COLO668 (cell line): ENCODE results near the gene HS6ST1.
A peak's percentile ranks its signal among the peaks of the same experiment; 100 is the strongest.

ENCODE experiments used
- DNase-seq: peaks from one replicate; lab custom pipeline; 2025; ENCODE audit not compliant: unreplicated experiment; lab: John Stamatoyannopoulos, UW

The HS6ST1 gene

DNA sequence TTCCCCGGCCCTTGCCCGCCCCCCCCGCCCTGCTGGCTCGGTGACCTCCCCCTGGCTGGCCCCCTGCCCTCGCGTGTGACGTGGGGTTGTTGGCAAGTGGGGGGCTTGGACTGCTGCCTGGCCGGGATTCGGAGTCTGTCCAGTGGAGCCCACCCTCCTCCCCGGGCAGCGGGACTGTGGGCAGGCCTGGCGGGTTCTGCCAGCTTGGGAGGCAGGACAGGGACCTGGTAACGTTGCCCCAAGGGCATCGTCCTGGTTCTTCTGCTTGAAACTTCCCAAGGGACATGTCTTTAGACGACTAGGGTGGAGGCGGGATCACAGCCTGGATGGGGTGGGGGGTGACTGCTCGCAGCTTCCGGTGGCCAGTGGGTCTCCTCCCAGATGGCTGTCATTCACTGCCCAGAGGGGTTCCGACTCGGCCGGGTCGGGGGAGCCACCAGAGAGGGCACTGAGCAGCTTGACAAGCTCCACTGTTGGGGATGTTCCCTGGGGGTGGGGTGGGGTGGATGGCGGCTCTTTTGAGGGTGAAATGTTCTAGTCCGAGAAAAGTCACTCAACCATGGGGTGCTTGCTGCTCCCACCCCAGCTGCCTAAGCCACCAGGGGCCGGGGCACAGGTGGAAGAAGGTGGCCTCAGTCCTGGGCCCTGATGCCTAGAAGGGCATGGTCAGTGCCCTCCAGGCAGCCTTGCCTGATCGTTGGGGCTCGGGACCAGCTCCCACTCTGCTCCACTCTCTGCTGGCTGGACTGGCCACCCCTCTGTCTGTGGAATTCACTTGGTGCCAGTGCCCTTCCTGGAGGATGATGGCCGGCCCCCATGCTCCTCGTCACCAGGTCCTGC, 4.3 kb upstream of the HS6ST1 start:
- DNase-seq: no peak

DNA sequence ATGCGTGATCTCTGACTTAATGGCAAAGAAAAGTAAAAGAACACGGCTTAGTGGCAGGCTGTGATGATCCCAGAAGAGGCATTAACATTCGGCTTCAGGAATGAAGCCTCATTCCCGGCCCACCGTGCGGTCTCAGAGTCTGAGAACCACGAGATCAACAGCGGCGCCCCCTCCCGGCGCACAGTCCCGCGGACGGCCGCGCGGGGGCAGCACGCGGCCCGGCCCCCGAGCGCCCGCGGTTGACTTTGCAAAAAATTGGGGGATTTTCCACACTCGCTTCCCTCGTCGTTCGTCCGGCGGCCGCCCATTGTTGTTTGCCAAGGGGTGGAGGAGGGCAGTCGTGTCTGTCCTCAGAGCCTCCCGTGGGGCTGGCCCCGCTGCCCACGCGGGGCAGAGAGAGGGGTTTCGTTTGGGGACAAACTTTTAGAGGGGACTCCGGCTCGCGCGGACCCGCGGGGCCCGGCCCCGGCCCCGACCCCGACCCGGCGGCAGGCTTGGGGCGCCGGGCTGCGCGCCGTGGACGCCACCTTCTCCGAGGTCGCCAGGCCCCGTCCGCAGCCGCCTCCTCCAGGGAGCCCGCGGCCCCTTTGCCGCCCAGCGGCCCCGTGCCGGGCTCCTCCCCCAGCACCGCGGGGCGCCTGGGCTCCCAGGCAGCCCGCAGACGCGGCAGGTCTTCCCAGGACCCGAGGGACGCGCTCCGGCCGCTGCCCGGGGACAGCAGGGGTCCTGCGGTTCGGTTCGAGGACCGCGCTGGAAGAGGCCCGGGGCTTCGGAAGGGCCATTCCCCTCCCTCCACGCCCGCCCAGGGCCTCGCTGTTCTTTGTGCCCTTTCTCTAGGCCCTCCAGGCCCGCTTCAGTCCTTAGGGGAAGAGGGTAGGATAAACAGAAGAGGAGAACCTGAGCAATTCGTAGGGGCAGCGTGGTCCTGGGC, 3.4 kb upstream of the HS6ST1 start:
- DNase-seq: peak; percentile 82

DNA sequence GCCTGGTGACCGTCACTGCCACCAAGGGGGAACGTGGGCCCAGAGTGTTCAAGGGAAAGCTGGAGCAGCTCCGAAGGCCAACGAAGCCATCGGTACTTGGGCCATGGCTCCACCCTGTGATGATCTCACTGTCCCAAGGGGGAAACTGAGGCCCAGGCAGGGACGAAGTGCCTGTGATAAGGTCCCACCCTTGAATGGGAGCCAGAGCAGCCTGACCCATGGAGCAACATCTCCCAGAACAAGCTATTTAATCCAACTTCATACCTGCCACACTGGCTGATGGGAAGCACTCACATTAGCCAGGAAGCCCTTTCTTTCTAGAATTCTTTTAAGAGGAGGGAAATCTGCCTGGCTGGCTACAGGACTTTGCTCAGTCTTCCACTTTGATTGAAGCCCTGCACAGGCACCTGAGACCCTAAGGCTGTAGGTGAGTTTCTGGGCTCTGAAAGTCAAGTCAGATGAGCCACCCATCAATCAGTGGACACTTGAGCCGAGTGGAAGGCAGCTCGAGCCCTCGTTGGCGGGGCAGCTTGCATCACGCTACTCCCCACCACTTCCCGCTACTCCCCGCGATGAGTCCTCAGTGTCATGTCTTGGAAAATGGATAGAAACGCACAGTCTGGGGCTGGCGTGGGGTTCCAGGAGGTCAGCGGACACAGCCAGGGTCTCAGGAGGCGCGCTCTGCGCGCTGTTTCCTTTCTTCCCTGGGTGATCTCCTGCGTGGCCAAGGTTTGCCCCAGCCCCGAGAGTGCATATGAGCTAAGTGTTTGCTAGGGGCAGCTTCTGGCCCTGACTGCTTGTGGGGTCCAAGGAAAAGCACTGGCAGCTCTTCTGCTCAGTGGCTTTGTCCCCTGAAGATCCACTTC, 2.5 kb upstream of the HS6ST1 start:
- no peak for DNase-seq

DNA sequence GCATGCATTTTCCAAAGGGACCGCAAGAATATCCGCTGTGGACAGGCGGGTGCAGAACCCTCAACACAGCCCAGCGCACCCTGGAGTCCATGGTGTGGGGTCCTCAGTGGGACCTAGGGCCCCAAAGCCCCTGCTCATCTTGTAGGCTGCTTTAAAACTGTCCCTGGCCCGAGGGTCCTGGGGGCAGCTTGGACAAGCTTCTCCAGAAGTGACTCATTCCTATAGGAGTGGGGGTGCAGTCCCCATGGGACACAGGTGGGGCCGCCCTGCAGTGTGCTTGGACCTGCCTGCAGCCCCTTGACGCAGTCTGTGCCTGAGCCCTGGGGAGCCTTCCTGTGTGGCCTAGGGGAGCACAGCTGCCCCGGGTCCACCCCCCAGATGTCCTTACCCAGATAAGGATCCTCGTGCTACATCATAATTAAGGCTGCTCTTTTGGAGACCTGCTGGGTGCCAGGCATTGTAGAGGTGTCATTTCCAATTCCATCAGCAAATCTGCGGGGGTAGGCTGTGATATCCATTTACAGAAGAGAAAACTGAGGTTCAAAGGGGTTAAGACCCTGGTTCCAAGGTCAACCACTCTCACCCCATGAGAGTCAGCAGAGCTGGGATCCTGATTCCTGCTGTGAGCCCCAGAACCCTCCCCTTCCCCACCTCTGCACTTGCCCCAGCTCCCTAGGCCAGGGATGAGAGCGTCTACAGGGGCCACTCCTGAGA, 1.7 kb upstream of the HS6ST1 start:
- DNase-seq: no peak

DNA sequence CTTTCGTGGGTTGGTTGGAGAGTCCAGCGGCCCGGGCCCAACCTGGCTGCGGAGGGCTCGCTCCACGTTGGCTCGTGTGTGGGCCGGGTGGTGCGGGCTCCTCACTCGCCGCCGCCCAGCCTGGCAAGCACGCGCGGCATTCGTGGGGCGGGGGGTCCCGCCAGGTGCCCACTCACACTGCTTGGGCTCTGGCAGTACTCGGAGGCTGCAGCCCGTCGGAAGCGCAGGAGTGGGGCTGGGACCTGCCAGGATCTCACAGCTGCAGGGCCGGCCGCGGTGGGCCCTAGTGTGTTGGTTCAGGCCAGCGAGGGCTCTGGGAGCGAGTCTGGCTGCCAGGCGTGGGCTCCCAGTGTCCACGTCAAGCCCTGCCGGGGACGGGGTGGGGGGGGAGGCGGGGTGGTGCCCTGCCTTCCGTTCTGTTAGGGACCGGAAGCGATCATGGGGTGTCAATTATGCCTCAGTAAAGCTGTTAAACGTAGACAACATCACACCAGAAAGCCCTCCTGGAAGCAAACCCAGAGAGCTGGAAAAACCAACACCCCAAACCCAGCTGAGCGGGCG, 1.0 kb upstream of the HS6ST1 start:
- no peak for DNase-seq

DNA sequence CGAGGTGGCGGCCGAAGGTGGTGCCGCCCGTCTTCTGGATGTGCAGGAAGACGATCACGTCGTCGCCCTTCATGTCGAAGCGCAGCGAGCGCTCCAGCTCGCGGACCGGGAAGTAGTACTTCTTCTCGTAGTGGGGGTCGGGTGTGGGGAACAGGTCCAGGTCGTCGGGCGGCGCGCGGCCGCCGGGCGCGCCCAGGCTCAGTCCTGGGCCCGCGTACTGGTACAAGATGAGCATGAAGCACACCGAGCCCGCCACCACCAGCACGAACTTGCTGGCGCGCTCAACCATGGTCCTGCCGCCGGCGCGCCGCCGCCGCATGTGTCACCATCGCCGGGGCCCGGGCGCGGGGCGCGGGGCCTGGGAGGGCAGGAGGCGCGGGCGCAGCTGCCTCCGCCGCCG, 423 bp downstream of the HS6ST1 start:
- peak; percentile 26 for DNase-seq

DNA sequence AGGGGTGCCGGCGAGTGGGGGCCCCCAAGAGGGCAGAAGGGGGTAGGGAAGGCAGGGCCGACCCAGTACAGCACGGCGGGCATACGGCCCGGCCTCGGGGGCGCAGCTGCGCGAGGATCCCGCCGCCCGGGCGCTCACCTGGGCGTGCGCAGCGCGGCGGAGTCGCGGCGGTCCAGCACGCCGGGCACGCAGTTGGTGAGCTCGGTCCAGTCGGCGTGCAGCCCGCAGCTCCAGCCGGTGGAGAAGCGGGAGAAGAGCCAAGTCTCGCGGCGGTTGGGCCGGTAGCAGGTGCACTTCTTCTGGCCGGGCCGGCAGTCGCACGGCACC, 806 bp downstream of the HS6ST1 start:
- DNase-seq: peak; percentile 49

DNA sequence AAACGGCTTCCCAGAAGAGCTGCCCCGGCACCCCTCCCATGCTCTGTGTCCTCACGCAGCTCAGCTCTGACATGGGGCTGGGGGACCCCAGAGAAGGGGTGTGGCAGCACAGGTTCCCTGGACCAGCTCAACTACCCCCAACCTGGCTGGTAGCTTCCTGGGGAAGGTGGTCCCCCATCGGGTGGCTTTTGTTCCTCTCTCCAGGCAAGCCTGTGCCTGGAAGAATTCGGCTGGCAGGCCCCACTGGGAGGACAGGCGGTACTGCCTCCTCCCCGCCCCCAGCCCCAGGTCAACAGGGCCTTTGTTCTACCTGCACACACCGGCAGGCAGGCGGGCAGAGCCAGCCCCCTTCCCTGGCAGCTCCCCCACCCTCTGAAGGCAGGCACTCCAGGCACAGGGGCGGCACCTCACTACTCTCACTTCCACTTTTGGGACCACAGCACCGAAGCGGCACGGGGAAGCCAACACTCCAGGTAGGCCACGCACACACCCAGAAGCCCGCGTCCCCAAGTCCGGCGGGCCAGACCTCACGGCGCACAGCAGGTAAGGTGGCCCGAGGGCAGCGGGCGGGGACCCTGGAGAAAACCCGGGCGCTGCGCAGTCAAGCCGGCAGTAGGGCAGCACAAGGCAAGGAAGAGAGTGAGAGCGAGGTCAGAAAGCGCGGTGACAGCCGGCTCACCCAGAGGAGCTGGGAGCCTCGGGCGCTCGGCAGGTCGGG, 1.3 kb downstream of the HS6ST1 start:
- peak; percentile 49 for DNase-seq

DNA sequence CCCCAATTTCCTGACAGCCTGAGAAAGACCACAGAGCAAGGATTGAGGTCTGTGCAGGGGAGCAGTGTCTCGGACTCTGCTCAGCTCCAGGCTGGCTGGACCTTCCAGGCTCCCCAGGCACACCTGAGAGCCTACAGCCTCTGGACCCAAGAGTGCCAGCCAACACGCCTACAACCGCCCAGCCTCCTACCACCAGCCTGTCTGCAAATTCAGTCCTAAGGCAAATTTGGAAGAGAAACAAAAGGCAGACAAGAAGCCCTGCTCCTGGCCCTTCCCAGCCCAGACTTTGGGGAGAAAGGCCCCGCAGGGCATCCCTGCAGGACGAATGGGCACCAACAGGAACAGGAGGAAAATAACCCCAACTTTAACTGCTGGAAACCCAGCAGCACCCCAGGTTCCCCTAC, 1.9 kb downstream of the HS6ST1 start:
- DNase-seq: no peak

DNA sequence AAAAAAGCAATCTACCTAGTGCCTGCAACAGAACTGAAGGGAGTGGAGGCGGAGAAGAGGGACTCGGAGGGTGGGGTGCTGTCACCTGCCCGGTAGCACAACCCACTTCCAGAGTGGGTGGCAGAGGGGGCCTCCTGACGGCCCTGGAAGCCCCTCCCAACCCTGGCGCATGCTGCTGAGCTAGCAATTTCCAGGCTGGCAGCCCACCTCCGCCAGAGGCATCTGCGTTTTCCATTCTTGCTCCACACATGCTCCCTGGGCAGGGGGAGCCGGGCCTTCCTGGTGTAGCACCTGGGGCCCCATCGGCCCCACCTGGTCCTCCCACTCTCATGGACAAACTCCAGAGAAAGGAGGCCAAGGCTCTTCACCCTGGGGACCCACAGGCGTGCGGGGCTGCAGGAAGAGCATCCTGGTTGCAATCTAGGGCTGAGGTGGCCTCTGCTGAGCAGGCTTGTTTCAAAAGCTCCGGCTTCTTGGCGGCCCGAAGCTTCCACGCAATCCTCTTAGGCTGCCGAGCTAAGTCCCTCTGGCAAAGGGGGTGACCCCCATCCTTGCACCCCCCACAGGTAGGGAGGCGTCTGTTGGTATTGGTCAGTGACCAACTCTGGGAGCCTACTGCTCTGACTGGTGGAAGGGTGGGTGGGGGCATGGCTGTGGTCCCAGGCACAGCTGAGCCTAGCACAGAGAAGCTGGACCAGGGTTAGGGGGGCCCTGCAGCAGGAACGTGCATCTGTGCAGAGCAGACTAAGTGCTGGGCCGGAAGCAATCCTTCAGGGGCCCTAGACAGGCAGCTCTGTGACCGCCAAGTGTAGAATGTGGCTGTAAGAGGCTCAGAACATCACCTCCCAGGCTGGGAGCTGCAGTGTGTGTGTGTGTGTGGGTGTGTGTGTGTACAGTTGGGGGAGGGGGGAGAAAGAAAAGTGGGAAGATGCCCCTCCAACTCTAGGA, 2.6 kb downstream of the HS6ST1 start:
- no peak for DNase-seq

DNA sequence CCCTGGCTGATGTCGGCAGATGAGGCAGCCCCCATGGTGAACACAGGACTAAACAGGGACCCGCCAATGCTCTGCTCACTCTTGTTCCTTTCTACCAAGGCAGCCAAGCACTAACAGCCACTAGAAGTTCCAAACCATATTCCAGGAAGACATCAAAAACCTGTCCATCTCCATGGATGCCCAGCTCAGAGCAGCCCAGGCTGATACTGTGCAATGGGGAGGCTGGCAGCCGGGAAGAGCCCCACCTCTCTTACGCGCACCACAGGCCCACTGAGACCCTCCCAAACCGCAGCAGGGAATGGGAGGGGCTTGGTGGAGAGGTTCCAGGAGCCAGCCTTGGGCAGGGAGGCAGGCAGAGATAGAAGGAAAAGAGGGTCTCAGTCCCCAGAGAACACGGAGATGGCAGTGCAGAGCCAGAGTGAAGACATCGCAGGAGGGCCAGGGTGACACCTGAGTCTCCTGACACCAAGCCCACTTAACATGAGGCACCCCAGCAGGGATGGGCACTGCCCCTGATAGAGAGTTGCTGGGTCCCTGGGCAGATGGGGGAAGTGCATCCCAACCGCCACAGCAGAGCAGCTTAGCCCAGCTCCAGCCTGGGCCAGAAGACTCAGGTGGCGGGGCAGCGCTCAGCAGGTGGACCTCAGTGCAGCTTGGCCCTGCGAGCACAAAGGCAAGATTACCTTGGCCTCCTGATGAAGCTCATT, 3.4 kb downstream of the HS6ST1 start:
- DNase-seq: peak; percentile 55

DNA sequence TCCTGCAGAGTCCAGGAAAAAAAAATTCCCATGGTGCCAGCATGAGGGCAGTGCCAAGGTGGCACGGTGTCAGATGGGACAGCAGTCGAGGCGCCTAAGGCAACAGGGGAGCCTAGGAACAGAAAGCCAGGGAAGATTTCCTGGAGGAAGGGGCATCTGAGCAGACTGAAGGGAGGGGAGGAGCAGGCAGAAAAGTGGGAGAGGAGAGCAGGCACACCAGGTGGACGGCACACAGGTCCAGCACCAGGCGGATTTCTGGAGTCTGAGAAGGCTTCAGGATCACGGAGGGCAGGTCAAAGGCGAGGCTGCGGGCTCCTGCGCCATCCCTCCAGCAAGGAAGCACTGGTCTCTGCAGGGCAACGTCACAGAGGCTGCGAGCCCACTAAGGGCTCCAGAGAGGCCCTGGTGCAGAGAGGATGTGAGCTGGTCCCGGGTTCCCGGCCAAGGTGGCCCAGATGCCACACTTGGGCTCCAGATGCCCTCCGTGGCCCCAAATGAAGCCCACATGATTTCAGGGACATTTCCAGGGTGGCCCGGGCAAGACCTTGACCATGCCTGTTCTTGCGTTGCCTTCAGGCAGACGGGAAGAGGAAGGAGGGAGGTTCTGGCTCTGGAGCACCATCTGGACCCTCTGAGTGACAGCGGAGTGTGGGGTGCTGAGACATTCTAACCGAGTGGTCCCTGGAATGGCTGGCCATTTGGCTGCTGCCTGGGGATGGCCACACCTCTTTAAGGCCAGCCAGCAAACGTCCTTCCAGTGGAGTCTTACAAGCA, 4.1 kb downstream of the HS6ST1 start:
- no peak for DNase-seq

DNA sequence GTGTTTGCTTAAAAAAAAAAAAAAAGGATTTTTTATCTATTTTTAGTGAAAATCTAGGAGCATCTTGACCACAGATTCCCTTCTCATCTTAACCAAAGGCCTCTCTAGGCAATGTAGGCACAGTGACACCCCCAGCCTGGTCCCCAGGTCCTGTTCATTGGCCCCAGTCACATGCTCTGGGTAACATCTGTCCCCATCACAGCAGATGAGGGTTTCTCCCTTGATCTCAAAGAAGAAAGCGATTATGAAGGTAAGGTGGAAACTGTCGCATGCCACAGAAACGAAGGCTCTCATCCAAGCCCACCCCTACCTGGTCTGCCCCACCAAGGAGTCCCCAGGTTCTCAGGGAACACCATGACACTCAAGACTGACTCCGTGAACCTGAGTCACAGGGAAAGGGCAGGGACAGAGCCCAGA, 4.7 kb downstream of the HS6ST1 start:
- DNase-seq: no peak

DNA sequence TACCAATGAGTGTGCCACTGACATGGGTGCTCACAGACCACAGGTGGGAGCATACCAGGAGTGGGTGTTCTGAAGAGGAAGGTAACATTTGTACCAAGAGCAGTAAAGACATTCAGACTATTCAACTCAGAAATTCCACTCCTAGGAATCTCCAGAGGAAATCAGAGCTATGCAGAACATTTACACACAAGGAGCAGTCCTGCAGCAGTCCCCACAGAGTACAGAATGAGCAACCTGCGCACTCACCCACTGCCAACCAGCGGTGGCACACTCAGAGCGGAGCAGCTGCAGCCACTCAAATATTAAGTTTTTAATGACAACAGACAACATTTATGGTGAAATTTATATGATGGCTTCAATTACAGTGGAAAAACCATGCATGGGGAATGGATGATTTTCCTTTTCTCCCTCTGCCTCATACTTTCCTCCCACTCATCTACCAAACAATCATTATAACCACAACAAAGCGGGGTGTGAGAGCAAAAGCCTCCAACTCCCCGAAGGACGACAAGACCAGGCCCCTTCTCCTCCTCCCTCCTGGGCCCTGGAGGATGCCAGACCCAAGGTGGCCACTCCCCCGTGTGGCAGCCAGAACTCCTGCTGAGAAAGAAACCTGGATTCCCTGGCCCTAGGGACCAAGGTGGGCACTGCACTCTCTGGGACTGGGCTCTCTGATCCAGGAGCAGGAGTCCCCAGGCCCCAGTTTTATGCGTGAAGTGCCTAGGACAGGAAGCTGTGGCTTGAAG, 5.4 kb downstream of the HS6ST1 start:
- DNase-seq: no peak

DNA sequence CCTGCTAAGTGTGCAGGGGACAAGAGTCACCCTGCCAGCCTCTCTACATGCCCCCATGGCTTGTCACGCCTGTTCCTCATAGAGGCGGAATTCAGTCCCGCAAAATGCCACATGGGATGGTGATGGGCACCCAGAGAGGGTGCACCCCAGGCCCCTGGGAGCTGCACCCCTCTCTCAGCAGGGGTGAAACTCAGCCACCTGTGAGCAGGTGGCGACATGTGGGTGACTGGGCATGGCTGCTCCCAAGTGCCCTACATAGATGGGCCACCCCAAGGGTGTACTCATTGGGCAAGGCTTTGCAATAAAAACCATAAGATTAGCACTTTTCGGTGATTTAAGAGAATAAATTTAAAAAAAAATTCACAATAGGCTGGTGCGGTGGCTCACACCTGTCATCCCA, 6.3 kb downstream of the HS6ST1 start:
- DNase-seq: no peak

DNA sequence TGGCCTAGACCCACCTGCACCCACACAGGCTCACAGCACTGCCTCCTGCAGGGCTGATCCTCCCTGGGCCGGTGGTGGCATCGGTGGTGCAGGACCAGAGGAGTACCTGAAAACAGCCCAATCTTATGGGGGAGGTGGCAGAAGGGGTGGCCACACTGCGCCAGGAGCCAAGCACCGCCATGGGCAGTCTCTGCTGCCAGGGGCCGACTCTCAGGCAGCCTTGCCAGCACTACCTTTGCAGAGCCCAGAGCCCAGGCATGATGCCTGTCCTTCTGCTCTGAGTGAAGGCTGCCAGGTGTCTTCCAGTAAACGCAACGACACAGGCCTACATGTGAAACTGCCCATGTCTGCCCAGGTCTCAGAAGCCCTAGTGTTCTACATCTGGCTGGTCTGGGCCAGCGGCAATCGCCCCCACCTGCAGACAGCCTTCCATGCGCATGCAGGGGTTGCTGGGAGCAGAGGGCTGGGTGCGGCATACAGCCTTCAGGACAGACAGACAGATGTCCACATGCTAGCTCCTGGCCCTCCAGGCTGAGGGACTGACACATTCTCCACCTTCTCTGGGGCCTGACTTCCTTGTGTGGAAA, 6.8 kb downstream of the HS6ST1 start:
- no peak for DNase-seq
